Endothelial cell of hepatic sinusoid (primary cell): Measurements from ENCODE around the gene IDH3A.

Experiments
- in situ Hi-C: cut with HindIII; loops from 2 replicates; pipeline ENCODE4 v1.10.0; 2017; ENCODE audit warnings: low sequenced_read_pairs

The IDH3A gene

DNA sequence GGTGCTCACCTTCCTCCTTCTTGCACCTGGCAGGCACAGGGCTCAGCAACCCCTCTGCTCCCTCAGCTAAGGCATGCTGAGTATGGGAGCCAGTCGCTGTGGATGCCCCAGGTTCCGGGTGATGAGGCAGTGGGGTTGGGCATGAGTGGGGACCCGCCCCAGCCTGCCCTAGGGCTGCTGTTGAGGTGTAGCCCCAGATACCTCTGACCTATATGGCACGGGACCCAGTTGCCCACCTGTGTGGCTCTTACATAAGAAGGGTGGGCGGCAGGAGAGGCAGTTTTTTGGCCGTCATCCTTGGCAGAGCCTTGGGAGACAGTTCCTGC lies 64.2 kb downstream of the IDH3A start:
- in situ Hi-C loops, result no loop called here

GRCh38 chr15:78213956-78214355 lies 64.8 kb downstream of the IDH3A start:
- in situ Hi-C loops, result no loop called here

DNA sequence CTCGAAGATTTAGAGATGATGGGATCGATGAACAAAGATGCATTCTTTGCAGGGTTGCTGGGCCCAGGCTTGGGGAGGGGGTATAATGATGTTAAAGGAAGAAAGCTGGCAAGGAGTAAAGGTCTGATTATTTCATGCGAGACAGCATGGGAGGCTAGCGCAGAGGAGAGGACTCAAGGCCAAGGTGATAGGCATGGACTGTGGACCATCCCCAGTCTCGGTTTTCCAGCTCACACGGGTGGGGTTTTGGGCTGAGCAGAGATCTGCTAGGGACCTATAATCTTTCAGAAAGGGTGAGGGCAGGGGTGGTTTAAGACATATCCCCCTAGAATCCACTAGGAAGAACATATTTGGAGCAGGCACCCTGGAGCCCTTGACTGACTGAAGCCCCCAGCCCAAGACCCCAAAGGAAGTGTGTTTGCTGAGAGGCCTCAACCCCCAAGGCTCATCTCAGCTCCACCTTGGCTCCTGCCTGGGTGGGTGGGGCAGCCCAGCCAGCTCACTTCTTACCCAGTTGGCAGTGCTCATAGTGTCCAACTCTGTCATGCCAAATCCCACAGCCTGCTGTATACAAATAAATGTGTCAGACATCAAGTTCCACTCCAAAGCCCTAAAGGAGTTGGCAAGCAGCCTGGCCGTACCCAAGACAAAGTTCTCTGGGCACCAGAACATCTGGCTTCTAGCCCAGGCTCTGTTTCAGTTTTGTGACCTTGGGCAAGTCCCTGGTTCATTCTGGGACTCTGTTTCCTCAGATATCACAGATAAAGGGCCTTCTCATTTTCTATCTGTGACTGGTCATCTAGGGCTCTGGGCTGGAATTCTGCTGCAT lies 67.3 kb downstream of the IDH3A start:
- in situ Hi-C loops, result no loop called here

GRCh38 chr15:78220713-78221112 lies 71.6 kb downstream of the IDH3A start:
- in situ Hi-C loops, result no loop called here
